Umbilical cord (tissue), 2 donors: ENCODE results near the gene LAD1. TPM values are rescaled to one million over a fixed set of nuclear protein-coding genes. Genes with fewer than 3 reads are reported as not detected.

Experiments used
- DNase-seq: peaks from one replicate; pipeline ENCODE4 v3.0.0-alpha.2; 2015; ENCODE audit warnings: low spot score
- total RNA-seq: library from RNA; depleted of rRNA; stranded (reverse); fragments of >200 nt; gene quantifications from one replicate; pipeline ENCODE4 v1.2.3, GENCODE V29; 2014; ENCODE audit warnings: low replicate concordance; ENCODE audit not compliant: insufficient read depth

LAD1 gene
- total RNA-seq, 1 donor from 2014 or later: 8.2 TPM

DNA sequence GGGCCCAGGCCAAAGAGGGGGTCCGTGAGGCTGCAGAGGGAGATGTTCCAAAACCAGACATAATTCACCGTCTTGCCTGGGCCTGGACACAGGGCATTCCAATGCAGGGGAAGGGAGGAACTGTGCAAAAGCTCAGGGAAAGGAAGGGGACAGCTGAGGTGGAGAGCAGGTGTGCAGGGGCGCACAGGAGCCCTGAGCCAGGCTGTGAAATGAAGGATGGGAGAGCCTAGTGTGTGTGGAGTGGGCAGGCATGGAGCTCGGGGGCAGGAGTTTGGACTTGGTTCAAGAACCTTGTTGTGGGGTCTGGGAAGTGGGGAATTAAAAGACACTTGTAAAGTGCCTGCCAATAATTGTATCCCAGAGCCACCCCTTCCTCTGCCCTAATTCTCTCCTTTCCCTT, 20.1 kb upstream of the LAD1 start:
- DNase-seq: no peak

DNA sequence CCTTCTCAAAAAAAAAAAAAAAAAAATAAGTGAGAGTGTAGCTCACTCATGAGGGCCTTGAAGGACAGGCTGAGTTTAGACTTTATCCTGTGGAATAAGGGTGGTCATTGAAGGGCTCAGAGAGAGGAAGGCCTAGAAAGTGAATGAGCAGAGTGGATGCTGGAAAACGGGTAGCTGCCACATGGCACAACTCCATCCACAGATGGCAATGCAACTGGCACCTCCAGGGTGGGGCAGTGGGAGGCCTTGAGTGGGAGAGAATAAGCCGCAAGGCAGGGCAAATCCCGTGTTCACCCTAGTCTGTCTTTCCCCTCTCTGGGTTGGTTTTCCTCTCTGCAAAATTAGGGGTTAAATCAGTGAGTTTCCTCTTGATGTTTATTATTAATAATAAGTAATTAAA, 19.3 kb upstream of the LAD1 start:
- no peak for DNase-seq

DNA sequence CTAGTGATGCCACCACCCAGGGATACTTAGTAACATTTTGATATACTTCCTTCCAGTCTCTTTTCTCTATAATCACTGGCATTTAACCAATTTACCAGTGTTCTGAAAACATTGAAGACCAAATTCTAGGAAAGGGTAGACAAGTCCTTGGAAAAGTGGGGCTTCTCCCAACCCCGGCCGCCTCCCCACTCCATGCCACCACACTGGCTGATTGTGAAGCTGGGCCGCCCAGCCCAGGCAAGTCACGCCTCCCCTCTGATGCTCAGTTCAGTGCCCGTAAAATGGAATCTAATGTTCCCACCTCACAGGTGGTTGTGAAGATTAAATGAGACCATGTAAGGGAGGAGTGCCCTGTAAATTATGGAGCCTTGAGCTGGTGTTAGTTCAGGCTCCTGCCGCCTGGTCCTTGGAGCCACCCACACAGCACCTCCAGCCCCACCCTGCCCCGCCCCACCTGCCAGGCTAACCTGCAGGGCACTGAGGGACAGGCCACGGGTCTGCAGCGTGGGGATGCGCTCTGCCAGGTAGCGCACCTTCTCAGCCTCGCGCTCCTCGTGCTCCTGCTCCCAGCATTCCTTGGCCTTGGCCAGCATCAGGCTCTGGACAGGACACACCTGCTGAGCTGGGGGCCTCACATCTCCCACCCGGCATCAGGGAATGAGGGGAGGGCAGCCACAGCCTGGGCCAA, 15.1 kb upstream of the LAD1 start:
- DNase-seq: no peak

- no peak for DNase-seq
These were observed 12.2 kb upstream of the LAD1 start for GRCh38 chr1:201411292-201411691.

GRCh38 chr1:201409440-201409839, 10.3 kb upstream of the LAD1 start:
- DNase-seq: peak; percentile 84

GRCh38 chr1:201408834-201409200, 9.7 kb upstream of the LAD1 start:
- no peak for DNase-seq

- peak; percentile 83 for DNase-seq
These were observed 9.2 kb upstream of the LAD1 start for GRCh38 chr1:201408176-201408833.

DNA sequence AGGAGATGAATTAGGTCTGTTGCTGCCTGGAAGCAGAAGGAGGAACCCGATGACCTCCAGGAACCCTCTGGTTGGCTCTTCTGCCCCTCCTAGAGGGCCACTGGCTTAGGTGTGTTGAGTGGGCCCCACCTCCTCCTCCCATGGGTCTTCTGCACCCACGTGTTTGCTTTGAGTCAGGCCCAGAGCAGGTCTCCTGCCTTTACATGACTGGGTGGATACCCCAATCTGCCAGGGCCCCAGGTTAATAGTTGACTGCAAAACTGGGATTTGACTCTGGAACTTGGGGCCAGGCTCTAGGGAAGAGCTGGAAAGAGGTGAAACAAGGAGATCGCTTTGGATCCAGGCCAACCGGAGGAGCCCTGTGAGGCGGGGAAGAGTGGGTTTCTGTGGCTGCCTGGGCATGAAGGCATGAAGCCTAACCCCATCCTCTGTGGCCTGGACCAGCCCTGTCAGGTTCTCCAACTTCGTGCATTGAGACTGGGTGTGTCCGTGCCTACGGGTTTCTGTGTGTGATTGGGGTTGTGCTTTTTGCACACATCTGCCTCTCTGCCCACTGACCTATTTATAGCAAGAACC, 7.8 kb upstream of the LAD1 start:
- no peak for DNase-seq

DNA sequence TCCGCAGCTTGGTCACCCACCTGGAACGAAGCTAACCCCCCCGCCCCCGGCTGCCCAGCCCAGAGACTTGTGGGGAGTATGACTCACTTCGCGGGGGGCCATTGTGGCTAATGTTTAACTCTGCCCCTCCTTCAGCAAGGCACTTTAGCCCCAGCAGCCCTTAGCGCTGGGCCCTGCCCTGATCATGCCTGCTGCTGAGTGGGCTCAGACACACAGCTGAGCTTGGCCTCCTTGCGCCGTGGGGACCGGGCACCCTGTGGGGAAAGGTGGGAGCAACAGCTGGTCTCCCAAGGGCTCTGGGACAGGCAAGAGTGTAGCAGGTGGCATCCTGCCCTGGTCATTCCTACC, 6.3 kb upstream of the LAD1 start:
- no peak for DNase-seq

- no peak for DNase-seq
These were observed 5.8 kb upstream of the LAD1 start for GRCh38 chr1:201404722-201405483.

DNA sequence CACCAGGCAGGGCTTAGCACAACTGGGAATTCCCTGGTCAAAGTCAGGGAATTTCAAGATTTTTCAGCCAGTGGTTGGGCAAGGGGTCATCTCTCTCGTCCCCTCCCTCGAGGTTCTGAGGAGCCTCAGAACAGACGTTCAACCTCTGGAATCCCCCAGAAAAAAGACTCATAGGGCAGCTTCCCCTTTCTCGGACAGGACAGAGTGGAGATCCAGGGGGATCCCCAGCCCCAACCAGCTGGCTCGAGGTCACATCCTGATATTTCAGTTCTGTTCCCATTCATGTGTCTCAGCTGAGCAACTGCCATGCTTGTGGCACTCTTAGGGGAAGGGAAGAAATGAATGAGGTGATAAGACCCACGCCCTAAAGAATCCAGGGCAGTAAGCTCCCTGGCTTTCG, 4.9 kb upstream of the LAD1 start:
- no peak for DNase-seq

DNA sequence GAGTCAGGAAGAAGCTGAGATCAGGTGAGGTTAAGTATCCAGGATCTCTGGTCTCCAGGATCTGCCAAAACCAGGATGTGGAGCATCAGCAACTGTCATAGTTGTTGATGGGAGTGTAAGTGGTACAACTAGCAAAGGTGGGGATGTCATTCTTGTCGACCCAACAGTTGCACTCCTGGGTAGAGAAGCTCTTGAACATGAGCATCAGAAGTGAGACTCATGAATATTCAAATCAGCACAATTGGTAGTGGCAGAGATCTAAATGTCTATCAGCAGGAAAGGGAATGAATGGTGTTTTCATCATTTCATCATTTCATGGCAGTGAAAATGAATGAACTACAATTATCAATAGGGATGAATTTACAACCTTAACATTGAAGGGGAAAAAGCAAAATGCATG, 4.2 kb upstream of the LAD1 start:
- no peak for DNase-seq

GRCh38 chr1:201401700-201402099, 2.6 kb upstream of the LAD1 start:
- DNase-seq: no peak

DNA sequence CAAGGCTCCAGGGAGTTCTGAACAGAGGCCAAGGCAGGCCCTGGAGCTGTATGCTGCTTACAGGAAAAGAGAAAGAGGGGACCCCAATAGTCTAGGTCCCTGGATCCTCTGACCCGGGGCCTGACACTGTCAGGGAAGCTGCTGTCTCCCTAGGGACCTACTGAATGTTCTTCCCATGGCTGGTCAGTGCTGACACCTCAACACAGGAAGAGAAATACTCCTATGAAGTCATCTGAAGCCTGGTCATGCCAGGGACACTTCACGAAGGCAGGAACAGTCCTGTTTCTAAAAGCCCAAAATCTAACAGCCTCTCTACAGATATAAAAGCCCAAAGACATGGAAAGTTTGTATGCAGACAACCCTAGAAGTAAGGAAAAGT, 1.7 kb upstream of the LAD1 start:
- DNase-seq: no peak

DNA sequence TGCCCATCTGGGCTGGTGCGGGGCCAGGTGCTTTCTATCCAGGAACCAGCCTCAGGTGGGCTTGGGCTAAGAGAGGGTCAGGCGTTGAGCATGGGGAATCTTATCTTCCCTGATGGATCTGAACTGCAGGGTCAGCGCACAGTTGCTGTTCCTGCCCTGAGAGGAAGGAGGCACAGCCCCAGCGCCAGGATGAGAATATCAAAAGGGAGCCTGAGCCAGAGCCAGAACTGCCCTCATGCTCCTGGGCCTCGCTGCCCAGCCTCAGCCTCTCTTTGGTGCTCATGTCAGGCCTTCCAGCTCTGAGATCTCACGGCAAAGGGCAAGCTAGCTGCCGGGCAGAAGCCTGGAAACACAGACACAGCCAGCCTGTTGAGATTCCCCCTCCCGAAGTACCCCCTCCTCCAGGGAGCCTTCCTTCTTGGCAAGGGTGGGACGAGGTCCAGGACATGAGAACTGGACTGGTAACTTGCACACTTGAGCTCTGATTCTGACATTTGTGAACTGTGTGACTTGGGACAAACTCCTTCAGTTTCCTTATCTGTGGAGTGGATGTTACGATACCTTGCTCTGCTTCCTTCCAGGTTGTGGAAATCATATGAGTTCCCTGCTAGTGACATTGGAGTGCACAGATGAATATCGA, 1.2 kb upstream of the LAD1 start:
- no peak for DNase-seq

GRCh38 chr1:201399352-201400126, 415 bp upstream of the LAD1 start:
- DNase-seq: no peak

DNA sequence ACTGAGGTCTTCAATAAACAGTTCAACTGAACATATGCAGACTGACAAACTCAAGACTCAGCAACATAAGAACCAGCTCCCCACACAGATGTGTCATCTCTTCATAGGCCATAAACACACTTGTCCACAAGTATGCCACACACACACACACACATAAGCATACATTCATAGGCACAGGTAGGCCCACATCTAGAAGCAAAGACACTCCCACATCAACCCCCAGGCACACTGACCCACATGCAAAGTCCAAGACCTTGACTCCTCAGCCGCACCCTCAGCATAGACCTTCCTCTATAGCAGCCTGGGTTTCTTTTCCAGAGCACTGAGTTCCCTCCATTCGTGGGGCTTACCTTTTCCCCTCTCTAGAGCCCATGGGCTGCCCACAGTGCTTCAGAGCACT, 1.4 kb downstream of the LAD1 start:
- no peak for DNase-seq

DNA sequence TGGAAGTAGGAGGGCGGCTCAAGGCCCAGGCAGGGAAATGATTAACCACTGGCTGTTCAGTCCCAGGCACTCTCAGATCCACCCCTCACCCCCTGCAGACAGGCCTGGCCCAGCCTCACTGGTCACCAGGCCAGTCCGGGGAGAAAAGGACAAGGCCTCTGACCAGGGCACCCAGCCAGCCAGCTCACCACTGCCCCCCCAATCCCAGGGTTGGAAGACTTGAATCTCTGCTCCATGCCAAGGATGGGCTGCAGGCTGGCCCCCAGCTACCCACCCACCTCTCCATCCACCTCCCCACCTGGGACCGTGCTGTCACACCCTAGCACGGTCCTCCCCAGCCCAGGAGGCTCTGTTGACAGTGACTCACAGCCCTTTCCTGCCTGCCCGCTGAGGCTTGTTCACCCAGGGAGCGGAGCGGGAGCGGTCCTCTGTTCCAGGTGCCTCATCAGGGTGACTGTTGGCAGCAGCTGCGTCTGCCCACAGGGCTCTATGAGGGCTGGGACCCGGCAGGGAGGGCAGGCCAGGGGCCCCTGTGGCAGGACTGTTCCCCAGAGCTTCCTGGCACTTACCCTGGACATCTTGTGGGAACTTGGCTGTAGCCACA, 2.2 kb downstream of the LAD1 start:
- DNase-seq: no peak

- no peak for DNase-seq
These were observed 3.2 kb downstream of the LAD1 start for GRCh38 chr1:201395936-201396335.

GRCh38 chr1:201394591-201394990, 4.5 kb downstream of the LAD1 start:
- no peak for DNase-seq

DNA sequence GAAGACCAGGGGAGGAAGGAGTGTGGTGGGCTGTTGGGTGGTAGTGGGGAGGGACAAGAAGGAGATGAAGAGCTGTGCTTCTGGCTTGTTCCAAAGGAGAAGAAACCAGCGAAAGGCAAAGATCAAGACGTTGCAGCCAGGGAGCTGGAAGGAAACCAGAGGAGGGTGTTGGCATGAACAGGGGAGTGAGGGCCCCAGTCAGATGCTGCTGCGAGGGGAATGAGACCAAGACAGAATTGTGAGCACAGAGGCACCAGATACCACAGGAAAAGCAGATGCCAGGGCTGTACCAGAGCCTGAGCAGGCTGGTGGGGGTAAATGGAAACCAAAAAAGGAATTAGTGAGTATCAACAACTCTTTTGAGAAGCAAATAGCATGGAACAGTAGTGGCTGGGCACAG, 6.0 kb downstream of the LAD1 start:
- peak; percentile 71 for DNase-seq
